HG03521 (cell line): ENCODE results near the gene TBXAS1.

Experiments used
- ATAC-seq: cut with Tn5 transposase; IDR thresholded peaks from one replicate; pipeline ENCODE4 v1.9.1; 2021; ENCODE audit warnings: mild to moderate bottlenecking, moderate library complexity; ENCODE audit not compliant: unreplicated experiment

The TBXAS1 gene

DNA sequence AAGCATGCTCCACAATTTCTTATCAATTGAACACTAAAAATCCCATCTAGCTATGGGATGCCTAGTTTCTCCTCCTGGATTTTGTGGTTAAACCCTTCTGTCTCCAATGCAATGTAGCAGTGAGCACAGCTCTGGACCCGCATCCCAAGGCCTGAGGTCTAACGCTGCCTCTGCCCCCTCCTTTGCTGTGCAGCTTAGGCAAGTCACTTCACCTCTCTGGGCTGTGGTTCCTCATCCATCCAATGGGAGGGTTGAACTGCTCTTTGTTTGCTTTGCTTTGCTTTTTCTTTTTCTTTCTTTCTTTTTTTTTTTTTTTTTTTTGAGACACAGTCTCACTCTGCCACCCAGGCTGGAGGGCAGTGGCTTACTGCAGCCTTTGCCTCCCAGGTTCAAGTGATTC lies 164.5 kb downstream of the TBXAS1 start:
- no peak for ATAC-seq

DNA sequence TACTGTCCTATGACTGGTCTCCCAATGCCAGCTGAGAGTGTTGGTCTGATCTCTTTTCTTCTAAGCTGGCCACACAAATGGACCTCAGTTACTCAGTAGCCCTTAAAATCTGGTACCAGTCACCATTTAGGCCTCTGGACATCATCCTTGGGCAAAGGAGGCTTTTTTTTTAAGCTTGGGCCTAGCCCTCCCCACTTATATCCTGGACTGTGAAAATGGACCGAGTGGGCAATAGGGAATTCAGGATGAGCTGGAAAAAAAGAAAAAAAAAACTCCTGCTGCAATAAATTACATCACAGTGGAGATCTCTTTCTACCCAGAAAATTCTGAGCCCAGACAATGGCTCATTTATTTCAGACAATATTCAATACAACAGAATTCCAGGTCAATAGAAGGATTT lies 165.3 kb downstream of the TBXAS1 start:
- ATAC-seq: no peak

- ATAC-seq: no peak
Observed at GRCh38 chr7:139995017-139995915, 166.2 kb downstream of the TBXAS1 start.

GRCh38 chr7:139998572-139998971 lies 169.5 kb downstream of the TBXAS1 start:
- ATAC-seq: no peak

- no peak for ATAC-seq
Observed at GRCh38 chr7:139999516-139999915, 170.5 kb downstream of the TBXAS1 start.

DNA sequence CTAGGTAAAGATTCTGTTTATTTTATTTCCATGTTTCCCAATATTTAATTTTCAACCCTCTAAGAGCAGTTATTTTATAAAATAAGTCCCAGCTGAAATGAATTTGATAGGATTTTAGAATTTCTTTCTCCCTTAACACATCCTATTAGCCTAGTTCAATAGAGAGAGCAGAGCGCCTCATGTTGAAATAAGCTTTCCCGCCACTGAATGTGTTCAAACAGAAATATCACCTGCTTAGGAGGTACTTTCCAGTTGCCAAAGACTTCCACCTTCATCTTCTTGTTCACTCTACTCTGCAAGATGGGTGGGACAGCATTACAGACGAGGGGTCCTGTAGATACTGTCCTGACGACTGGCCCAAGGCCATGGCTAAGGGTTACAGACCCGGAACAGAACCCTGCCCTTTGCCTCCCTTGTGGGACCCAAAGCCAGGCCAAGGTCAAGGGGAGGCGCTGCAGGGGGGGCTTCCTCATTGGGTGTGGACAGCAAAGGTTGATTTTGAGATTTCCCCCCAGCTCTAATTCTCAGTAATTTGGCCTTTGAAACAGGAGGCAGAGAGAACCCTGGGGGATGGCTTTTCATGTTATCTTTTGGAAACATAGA lies 171.7 kb downstream of the TBXAS1 start:
- no peak for ATAC-seq

DNA sequence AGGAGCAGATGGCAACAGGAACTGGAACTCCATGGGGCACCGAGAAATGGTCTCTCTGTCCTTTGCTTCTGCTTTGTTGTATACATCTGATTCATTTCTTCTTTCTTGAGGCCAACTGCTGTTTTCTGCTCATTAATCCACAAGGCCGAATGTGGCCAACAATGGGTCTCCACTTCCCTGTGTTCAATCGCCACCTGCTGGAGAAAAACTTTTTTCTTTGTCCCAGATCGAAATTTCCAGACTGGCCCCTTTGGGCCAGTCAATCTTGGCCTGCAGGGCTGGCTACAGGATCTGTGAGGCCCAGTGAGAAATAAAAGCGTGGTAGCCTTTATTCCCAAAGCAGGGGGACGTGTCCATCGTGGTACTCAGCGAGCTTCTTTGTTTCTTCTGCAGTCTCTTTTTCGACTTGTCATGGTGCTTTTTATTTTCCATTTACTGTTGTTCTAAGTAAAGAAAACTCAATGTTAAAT lies 174.9 kb downstream of the TBXAS1 start:
- ATAC-seq: no peak

GRCh38 chr7:140004672-140005071 lies 175.6 kb downstream of the TBXAS1 start:
- no peak for ATAC-seq

- no peak for ATAC-seq
Observed at GRCh38 chr7:140005341-140005740, 176.3 kb downstream of the TBXAS1 start.

- ATAC-seq: no peak
Observed at GRCh38 chr7:140005754-140006503, 176.9 kb downstream of the TBXAS1 start.

GRCh38 chr7:140006600-140006999 lies 177.5 kb downstream of the TBXAS1 start:
- no peak for ATAC-seq

- no peak for ATAC-seq
Observed at GRCh38 chr7:140007051-140007690, 178.1 kb downstream of the TBXAS1 start.

DNA sequence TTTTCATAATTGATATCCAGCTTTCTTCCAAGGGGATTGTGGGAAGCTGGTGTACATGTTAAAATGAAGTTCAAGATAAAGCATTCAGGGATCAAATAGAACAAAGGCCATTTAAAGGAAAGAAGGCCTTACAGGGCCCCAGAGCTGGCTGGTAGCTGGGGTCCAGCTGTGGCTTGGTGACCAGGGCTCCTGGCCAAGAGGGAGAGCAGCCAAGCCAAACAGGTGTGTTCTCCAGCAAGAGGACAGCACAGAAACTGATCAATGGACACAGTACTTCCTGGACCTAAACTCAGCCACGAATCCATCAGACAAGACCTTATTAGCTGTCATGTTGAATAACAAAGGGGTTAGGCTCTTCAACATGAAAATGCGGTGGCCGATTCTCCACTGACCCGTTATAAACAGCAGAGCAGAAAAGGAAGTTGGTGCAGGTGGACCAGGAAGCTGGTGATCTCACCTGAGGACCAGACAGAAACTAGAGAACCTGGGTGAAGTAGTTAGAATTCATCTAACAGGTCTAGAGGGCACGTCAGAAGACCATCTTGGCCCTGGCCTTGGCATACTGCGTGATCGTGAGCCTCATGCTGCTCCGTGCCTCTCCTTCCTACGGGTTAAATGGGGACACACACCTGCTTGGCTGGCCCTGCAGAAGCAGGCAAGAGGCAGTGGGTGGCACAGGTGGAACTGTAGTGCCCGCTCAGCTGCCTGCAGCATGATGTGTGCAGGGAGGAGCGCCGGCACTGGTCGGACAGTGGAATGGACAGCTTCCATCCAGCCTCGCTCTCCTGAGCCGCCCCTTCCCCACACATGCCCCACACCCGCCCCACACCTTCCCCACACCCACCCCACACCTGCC lies 179.9 kb downstream of the TBXAS1 start:
- no peak for ATAC-seq

GRCh38 chr7:140009735-140010134 lies 180.7 kb downstream of the TBXAS1 start:
- ATAC-seq: no peak

- no peak for ATAC-seq
Observed at GRCh38 chr7:140010194-140010895, 181.3 kb downstream of the TBXAS1 start.

DNA sequence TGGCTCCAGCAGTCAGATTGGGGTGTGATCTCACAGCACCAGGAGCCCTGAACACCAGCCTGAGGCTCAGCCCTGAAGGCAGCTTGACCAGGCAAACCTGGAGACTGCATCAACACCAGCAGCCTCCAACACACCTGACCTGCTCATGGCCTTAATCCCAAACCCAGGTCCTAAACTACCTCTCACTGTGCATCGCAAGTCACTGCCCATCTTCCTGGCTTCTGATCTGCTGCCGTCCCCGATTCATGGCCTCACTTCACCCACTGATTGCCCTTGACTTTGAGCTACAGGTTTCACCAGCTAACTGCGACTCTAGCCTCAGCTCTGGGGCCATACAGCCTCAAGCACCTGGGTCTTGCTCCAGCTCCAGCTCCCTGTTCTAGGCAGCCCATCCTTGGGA lies 184.6 kb downstream of the TBXAS1 start:
- no peak for ATAC-seq

GRCh38 chr7:140014123-140014522 lies 185.1 kb downstream of the TBXAS1 start:
- ATAC-seq: no peak

- no peak for ATAC-seq
Observed at GRCh38 chr7:140015471-140015970, 186.5 kb downstream of the TBXAS1 start.

DNA sequence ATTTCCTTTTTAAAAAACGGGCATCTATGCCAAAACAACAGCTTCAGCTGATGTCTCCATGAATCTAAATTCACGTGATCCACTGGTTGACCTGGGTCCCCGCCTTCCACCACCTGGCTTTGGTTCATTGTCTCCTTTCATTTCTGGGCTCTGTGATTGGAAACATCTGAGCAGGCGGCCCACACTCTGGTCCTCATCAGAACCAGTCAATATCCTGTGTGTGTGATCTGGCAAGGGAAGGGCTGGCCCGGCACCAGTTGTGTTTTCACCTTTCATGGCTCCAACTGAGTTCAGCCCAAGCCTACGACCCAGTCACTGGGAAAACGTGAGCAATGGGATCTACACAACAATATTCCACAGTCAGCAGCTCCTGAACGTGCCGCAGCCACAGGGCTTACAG lies 187.5 kb downstream of the TBXAS1 start:
- no peak for ATAC-seq
